HG02852 (cell line): Measurements from ENCODE around the gene EPS8.

Experiments
- ATAC-seq: cut with Tn5 transposase; IDR thresholded peaks from one replicate; pipeline ENCODE4 v1.9.1; 2021; ENCODE audit warnings: mild to moderate bottlenecking, moderate library complexity; ENCODE audit not compliant: unreplicated experiment

EPS8 gene

GRCh38 chr12:15800278-15800677 is 11.1 kb upstream of the EPS8 start:
- ATAC-seq: no peak

GRCh38 chr12:15797818-15798217 is 8.6 kb upstream of the EPS8 start:
- ATAC-seq: no peak

- ATAC-seq: no peak
Measured at GRCh38 chr12:15796493-15797141, 7.4 kb upstream of the EPS8 start.

GRCh38 chr12:15794836-15795235 is 5.6 kb upstream of the EPS8 start:
- no peak for ATAC-seq

GRCh38 chr12:15794196-15794595 is 5.0 kb upstream of the EPS8 start:
- ATAC-seq: no peak

- ATAC-seq: peak; percentile 43
Measured at GRCh38 chr12:15788233-15789219, 662 bp downstream of the EPS8 start.

- no peak for ATAC-seq
Measured at GRCh38 chr12:15787778-15788177, 1.4 kb downstream of the EPS8 start.

- ATAC-seq: no peak
Measured at GRCh38 chr12:15786772-15787171, 2.4 kb downstream of the EPS8 start.

GRCh38 chr12:15783288-15783687 is 5.9 kb downstream of the EPS8 start:
- ATAC-seq: no peak

- ATAC-seq: no peak
Measured at GRCh38 chr12:15782667-15783066, 6.5 kb downstream of the EPS8 start.

- ATAC-seq: no peak
Measured at GRCh38 chr12:15779925-15780324, 9.3 kb downstream of the EPS8 start.

GRCh38 chr12:15778126-15778525 is 11.1 kb downstream of the EPS8 start:
- ATAC-seq: no peak

- ATAC-seq: no peak
Measured at GRCh38 chr12:15777355-15778012, 11.7 kb downstream of the EPS8 start.

GRCh38 chr12:15776532-15776931 is 12.7 kb downstream of the EPS8 start:
- ATAC-seq: no peak

- no peak for ATAC-seq
Measured at GRCh38 chr12:15774819-15775218, 14.4 kb downstream of the EPS8 start.

GRCh38 chr12:15772405-15773018 is 16.7 kb downstream of the EPS8 start:
- no peak for ATAC-seq

GRCh38 chr12:15770581-15770980 is 18.6 kb downstream of the EPS8 start:
- ATAC-seq: no peak

- no peak for ATAC-seq
Measured at GRCh38 chr12:15770021-15770420, 19.2 kb downstream of the EPS8 start.

- ATAC-seq: no peak
Measured at GRCh38 chr12:15769586-15769985, 19.6 kb downstream of the EPS8 start.

- ATAC-seq: no peak
Measured at GRCh38 chr12:15767301-15767700, 21.9 kb downstream of the EPS8 start.

- ATAC-seq: no peak
Measured at GRCh38 chr12:15763328-15763727, 25.9 kb downstream of the EPS8 start.
